Adipocyte (in vitro differentiated cells): Measurements from ENCODE around the gene ZNF507.

Source experiments
- DNase-seq: peaks from one replicate; pipeline ENCODE4 v3.0.0-alpha.2; 2015; ENCODE audit warnings: low read depth
- H3K27me3 ChIP-seq: replicated peaks from 2 replicates; pipeline ENCODE4 v1.7.0; 2013; ENCODE audit warnings: mild to moderate bottlenecking, low read length, moderate library complexity; ENCODE audit not compliant: control insufficient read depth, insufficient read depth
- H3K36me3 ChIP-seq: 2 replicates; pipeline ENCODE4 v1.7.0; 2013; ENCODE audit warnings: low read length, mild to moderate bottlenecking, moderate library complexity; ENCODE audit not compliant: control insufficient read depth, insufficient read depth, severe bottlenecking
- H3K4me1 ChIP-seq: 2 replicates; pipeline ENCODE4 v1.7.0; 2013; ENCODE audit warnings: mild to moderate bottlenecking, low read length, moderate library complexity; ENCODE audit not compliant: control insufficient read depth, insufficient read depth
- H3K4me3 ChIP-seq: 2 replicates; pipeline ENCODE4 v1.7.0; 2013; ENCODE audit warnings: mild to moderate bottlenecking, low read length, moderate library complexity
- H3K9ac ChIP-seq: 2 replicates; pipeline ENCODE4 v1.7.0; 2013; ENCODE audit warnings: mild to moderate bottlenecking, low read length, moderate library complexity
- H3K9me3 ChIP-seq: 2 replicates; pipeline ENCODE4 v1.7.0; 2013; ENCODE audit warnings: mild to moderate bottlenecking, low read length, moderate library complexity; ENCODE audit not compliant: control insufficient read depth

Gene ZNF507

GRCh38 chr19:32317086-32317485 lies 28.3 kb upstream of the ZNF507 start:
- no peak for DNase-seq
- Histone ChIP-seq H3K9me3 (no peaks in the 10 kb centered on the region), H3K9ac (no peak overlapping the region), H3K27me3 (peaks cover 21% of the 10 kb centered on the region), H3K4me3 (no peak overlapping the region), H3K4me1 (no peaks in the 10 kb centered on the region), H3K36me3 (no peaks in the 10 kb centered on the region)

GRCh38 chr19:32318884-32319520 lies 26.4 kb upstream of the ZNF507 start:
- no peaks in the 10 kb centered on the region for H3K9me3 ChIP-seq
- DNase-seq, result no peak
- no peaks in the 10 kb centered on the region for H3K4me1 ChIP-seq
- H3K27me3 ChIP-seq, result peaks cover 20% of the 10 kb centered on the region
- H3K9ac ChIP-seq, result no peak overlapping the region
- H3K36me3 ChIP-seq, result no peaks in the 10 kb centered on the region
- no peak overlapping the region for H3K4me3 ChIP-seq

- Histone ChIP-seq H3K36me3 (no peaks in the 10 kb centered on the region), H3K9me3 (no peaks in the 10 kb centered on the region), H3K27me3 (peaks cover 23% of the 10 kb centered on the region), H3K4me3 (no peak overlapping the region), H3K4me1 (no peaks in the 10 kb centered on the region), H3K9ac (no peak overlapping the region)
- no peak for DNase-seq
Observed at GRCh38 chr19:32322541-32322940, 22.9 kb upstream of the ZNF507 start.

- Histone ChIP-seq H3K9me3 (no peaks in the 10 kb centered on the region), H3K9ac (no peak overlapping the region), H3K4me1 (no peaks in the 10 kb centered on the region), H3K27me3 (peaks cover 24% of the 10 kb centered on the region), H3K36me3 (no peaks in the 10 kb centered on the region), H3K4me3 (no peak overlapping the region)
- peak; percentile 54 for DNase-seq
Observed at GRCh38 chr19:32324631-32325285, 20.7 kb upstream of the ZNF507 start.

- H3K4me1 ChIP-seq, result no peaks in the 10 kb centered on the region
- no peaks in the 10 kb centered on the region for H3K36me3 ChIP-seq
- H3K9ac ChIP-seq, result no peak overlapping the region
- DNase-seq, result no peak
- H3K4me3 ChIP-seq, result no peak overlapping the region
- H3K9me3 ChIP-seq, result no peaks in the 10 kb centered on the region
- peaks cover 31% of the 10 kb centered on the region for H3K27me3 ChIP-seq
Observed at GRCh38 chr19:32330213-32330857, 15.1 kb upstream of the ZNF507 start.

GRCh38 chr19:32333227-32333626 lies 12.2 kb upstream of the ZNF507 start:
- peaks cover 23% of the 10 kb centered on the region for H3K27me3 ChIP-seq
- no peak for DNase-seq
- H3K4me3 ChIP-seq, result no peak overlapping the region
- no peaks in the 10 kb centered on the region for H3K36me3 ChIP-seq
- no peak overlapping the region for H3K9ac ChIP-seq
- no peaks in the 10 kb centered on the region for H3K9me3 ChIP-seq
- H3K4me1 ChIP-seq, result peaks cover 4% of the 10 kb centered on the region

GRCh38 chr19:32336259-32337083 lies 8.9 kb upstream of the ZNF507 start:
- Histone ChIP-seq H3K4me1 (peaks cover 4% of the 10 kb centered on the region), H3K27me3 (peaks cover 23% of the 10 kb centered on the region), H3K36me3 (no peaks in the 10 kb centered on the region), H3K4me3 (peak overlapping the region; percentile 63), H3K9me3 (no peaks in the 10 kb centered on the region), H3K9ac (no peak overlapping the region)
- DNase-seq, result peak; percentile 48

GRCh38 chr19:32337084-32337808 lies 8.2 kb upstream of the ZNF507 start:
- Histone ChIP-seq H3K36me3 (no peaks in the 10 kb centered on the region), H3K4me3 (peak overlapping the region; percentile 63), H3K9me3 (no peaks in the 10 kb centered on the region), H3K9ac (no peak overlapping the region), H3K4me1 (peaks cover 4% of the 10 kb centered on the region), H3K27me3 (peaks cover 16% of the 10 kb centered on the region)
- DNase-seq, result no peak

- no peaks in the 10 kb centered on the region for H3K36me3 ChIP-seq
- no peak overlapping the region for H3K9ac ChIP-seq
- H3K4me1 ChIP-seq, result peaks cover 4% of the 10 kb centered on the region
- DNase-seq, result no peak
- H3K4me3 ChIP-seq, result no peak overlapping the region
- H3K27me3 ChIP-seq, result peaks cover 1% of the 10 kb centered on the region
- H3K9me3 ChIP-seq, result no peaks in the 10 kb centered on the region
Observed at GRCh38 chr19:32339423-32339822, 6.0 kb upstream of the ZNF507 start.

- H3K36me3 ChIP-seq, result no peaks in the 10 kb centered on the region
- peak; percentile 63 for DNase-seq
- no peak overlapping the region for H3K4me3 ChIP-seq
- no peaks in the 10 kb centered on the region for H3K9me3 ChIP-seq
- no peaks in the 10 kb centered on the region for H3K27me3 ChIP-seq
- H3K4me1 ChIP-seq, result peaks cover 4% of the 10 kb centered on the region
- no peak overlapping the region for H3K9ac ChIP-seq
Observed at GRCh38 chr19:32339988-32340874, 5.2 kb upstream of the ZNF507 start.
